Thoracic aorta (tissue), 2 donors: ENCODE data around the gene MFN1. TPM values are rescaled to one million over a fixed set of nuclear protein-coding genes. Genes with fewer than 3 reads are reported as not detected.

ENCODE experiments used
- ATAC-seq: fragments of 150-250 bp; one replicate; pipeline ENCODE4 v1.8.0; 2017; ENCODE audit warnings: low read depth; ENCODE audit not compliant: insufficient number of reproducible peaks, low FRiP score
- DNase-seq: peaks from one replicate; pipeline ENCODE4 v3.0.0-alpha.2; 2020; ENCODE audit warnings: low spot score
- H3K27ac ChIP-seq, 2 donors: fragments of 200-600 bp; sonication (generic); 1 replicate in 1 of 2; 2 replicates in 1 of 2; pipeline ENCODE4 v1.5.1; 2016; ENCODE audit warnings: mild to moderate bottlenecking in 2 of 2, moderate library complexity in 2 of 2
- H3K27me3 ChIP-seq: fragments of 200-600 bp; sonication (generic); replicated peaks from 2 replicates; pipeline ENCODE4 v1.6.0; 2016; ENCODE audit warnings: mild to moderate bottlenecking; ENCODE audit not compliant: insufficient read depth
- H3K36me3 ChIP-seq: fragments of 200-600 bp; sonication (generic); one replicate; pipeline ENCODE4 v1.5.1; 2016
- H3K4me1 ChIP-seq, 2 donors: fragments of 200-600 bp; sonication (generic); 1 replicate in 1 of 2; 2 replicates in 1 of 2; pipeline versions ENCODE4 v1.5.1 to v1.6.0; 2016; ENCODE audit warnings: low read depth in 2 of 2, mild to moderate bottlenecking in 1 of 2; ENCODE audit not compliant: control insufficient read depth in 1 of 2
- H3K4me3 ChIP-seq: fragments of 200-600 bp; sonication (generic); 2 replicates; pipeline ENCODE4 v1.5.1; 2016; ENCODE audit warnings: mild to moderate bottlenecking
- H3K9me3 ChIP-seq: fragments of 200-600 bp; sonication (generic); 2 replicates; pipeline ENCODE4 v1.5.1; 2016
- total RNA-seq, 2 donors: library from RNA; depleted of rRNA; stranded (reverse); fragments of >200 nt; gene quantifications; one replicate each; pipeline versions ENCODE4 v1.1.0 to v1.2.3, GENCODE V29; 2016
- TF ChIP-seq, protein P1 (sequence below): fragments of 200-600 bp; sonication (generic); IDR thresholded peaks from one replicate; pipeline ENCODE4 v1.5.1; 2019; ENCODE audit warnings: antibody characterized with exemption

The MFN1 gene
- total RNA-seq, 2 donors from 2014 or later = 26.3 to 57.4 TPM

DNA sequence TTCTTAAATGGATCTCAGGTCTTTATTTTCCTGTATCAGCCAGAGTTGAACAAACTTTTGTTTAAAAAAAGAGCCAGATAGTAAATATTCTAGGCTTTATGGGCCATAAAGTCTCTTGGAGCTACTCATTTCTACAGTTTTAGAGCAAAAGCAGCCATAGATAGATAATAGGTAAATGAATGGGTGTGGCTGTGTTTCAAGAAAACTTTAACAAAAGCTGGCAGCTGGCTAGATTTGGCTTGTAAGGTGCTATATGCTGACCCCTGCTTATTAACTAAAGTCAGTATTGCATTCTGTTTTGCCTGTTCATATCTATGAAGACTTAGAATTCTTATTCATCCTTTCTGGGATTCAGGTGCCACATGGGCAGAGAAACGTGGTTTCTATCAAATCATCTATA lies 29.0 kb downstream of the MFN1 start:
- H3K27ac ChIP-seq = no peak overlapping the region
- no peaks in the 10 kb centered on the region for H3K27me3 ChIP-seq
- H3K9me3 ChIP-seq = no peaks in the 10 kb centered on the region
- DNase-seq = no peak
- no peaks in the 10 kb centered on the region for H3K4me1 ChIP-seq
- H3K36me3 ChIP-seq = peaks cover 24% of the 10 kb centered on the region
- no peak for ATAC-seq
- H3K4me3 ChIP-seq = no peak overlapping the region
- TF ChIP-seq, protein P1, sequence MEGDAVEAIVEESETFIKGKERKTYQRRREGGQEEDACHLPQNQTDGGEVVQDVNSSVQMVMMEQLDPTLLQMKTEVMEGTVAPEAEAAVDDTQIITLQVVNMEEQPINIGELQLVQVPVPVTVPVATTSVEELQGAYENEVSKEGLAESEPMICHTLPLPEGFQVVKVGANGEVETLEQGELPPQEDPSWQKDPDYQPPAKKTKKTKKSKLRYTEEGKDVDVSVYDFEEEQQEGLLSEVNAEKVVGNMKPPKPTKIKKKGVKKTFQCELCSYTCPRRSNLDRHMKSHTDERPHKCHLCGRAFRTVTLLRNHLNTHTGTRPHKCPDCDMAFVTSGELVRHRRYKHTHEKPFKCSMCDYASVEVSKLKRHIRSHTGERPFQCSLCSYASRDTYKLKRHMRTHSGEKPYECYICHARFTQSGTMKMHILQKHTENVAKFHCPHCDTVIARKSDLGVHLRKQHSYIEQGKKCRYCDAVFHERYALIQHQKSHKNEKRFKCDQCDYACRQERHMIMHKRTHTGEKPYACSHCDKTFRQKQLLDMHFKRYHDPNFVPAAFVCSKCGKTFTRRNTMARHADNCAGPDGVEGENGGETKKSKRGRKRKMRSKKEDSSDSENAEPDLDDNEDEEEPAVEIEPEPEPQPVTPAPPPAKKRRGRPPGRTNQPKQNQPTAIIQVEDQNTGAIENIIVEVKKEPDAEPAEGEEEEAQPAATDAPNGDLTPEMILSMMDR = no peak

DNA sequence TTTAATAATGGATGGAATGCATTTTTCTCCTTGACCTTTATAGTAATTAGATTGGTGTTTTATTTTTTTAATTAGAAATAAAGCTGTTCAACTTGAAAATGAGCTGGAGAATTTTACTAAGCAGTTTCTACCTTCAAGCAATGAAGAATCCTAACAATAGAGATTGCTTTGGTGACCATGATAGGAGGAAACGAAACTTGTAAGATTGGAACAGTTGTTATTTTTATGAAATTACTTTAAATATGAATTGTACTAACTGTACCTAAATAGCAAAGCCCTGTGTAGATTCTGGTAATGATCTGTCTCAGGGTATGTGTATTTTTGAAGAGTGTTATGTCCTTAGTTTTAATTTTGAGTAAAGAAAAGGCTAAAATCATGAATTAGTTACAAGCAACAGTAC lies 44.4 kb downstream of the MFN1 start:
- TF ChIP-seq, protein P1 = no peak

DNA sequence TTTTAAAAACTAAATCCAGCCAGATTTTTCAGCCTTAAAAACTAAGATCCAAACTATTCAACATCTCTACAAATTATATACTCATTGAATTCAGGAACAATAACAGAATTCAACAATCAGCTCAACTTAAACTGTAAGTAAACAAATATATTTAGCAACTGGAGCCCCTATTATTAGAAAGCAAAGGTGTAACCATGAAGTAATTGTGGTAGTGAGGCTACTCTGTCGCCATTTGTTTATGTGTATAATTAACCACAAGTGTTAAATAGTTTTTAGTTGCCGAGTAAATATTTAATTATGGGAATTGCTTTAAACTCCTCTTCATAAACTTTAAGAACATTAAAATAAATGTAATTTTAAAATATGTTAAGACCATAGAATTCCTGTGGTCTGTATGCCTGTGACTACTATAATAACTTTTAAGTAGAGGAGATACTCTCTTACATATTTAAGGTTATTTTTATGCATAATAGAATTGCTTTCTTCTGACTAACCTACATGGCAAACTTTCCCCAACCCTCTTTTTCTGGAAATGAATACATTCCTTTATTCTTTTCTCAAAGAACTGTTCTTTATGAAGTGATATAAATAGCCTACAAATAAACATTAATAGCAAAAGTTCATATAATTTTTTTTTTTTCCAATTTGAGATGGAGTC lies 51.2 kb downstream of the MFN1 start:
- DNase-seq = no peak
- ATAC-seq = no peak
- H3K27ac ChIP-seq = peak overlapping the region; percentile 28 to 31
- H3K36me3 ChIP-seq = peaks cover 9% of the 10 kb centered on the region
- no peaks in the 10 kb centered on the region for H3K9me3 ChIP-seq
- H3K4me1 ChIP-seq = peaks cover 0 to 7% of the 10 kb centered on the region in 2 donors
- TF ChIP-seq, protein P1 = no peak
- H3K4me3 ChIP-seq = no peak overlapping the region
- H3K27me3 ChIP-seq = no peaks in the 10 kb centered on the region

More for the DNA sequence above, 44.4 kb downstream of the MFN1 start:
- Histone ChIP-seq H3K36me3 (peaks cover 22% of the 10 kb centered on the region), H3K27me3 (no peaks in the 10 kb centered on the region), H3K4me1 (peaks cover 0 to 7% of the 10 kb centered on the region in 2 donors), H3K9me3 (no peaks in the 10 kb centered on the region), H3K27ac (peak overlapping the region in 1 of 2 donors; percentile 9), H3K4me3 (no peak overlapping the region)
- DNase-seq (no peak), ATAC-seq (no peak)

DNA sequence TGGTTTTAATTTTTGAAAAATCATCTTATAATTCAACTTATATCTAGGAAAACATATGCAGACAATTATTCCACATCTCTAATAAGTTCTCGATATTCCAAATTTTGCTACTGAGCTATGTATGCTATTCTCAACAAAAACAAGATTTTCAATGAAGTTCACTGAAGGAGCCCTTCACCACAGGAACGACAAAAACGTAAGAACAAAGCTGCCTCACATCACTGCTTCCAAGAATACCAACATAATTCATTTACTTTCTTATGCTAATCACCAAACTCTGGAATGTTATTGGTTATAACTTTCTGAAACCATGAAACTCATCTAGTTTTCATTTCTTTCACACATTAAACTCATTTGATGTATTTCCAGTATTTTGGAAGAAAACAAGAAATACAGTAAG lies 54.1 kb downstream of the MFN1 start:
- Histone ChIP-seq H3K9me3 (no peaks in the 10 kb centered on the region), H3K27ac (no peak overlapping the region), H3K4me3 (no peak overlapping the region), H3K27me3 (no peaks in the 10 kb centered on the region), H3K4me1 (peaks cover 0 to 7% of the 10 kb centered on the region in 2 donors), H3K36me3 (peaks cover 15% of the 10 kb centered on the region)
- no peak for ATAC-seq
- TF ChIP-seq, protein P1 = no peak
- DNase-seq = no peak

DNA sequence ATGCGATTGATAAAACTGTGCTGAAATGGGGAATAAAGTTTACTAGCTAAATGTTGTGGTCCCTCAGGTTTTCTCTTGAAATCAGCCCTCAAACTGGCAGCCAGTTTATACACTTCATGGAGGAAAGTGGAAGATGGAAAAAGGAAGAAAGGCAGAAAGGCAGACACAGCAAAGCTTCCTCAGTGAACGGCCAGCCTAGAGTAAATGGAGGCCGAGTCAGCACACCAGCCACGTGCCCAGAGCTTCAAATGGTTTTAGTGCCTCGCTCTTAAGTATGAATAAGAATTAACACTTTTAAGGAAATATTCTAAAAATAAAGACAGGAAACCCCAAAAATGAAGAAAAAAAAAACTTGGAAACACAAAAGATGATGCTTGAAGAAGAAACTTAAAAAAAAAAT lies 55.5 kb downstream of the MFN1 start:
- Histone ChIP-seq H3K27me3 (no peaks in the 10 kb centered on the region), H3K4me3 (no peak overlapping the region), H3K4me1 (peaks cover 0 to 7% of the 10 kb centered on the region in 2 donors), H3K27ac (no peak overlapping the region), H3K36me3 (peaks cover 25% of the 10 kb centered on the region), H3K9me3 (no peaks in the 10 kb centered on the region)
- DNase-seq = no peak
- TF ChIP-seq, protein P1 = no peak
- ATAC-seq = no peak
